ENCODE results near the gene COX17. TPM values are rescaled to one million over a fixed set of nuclear protein-coding genes. Genes with fewer than 3 reads are reported as not detected.

The COX17 gene
- polyA plus RNA-seq, 12 donors = 48.1 to 88.7 (median 68.1) TPM; not detected in 1

GRCh38 chr3:119647843-119648575 is 29.2 kb downstream of the COX17 start:
- DNase-seq = no peak

- DNase-seq = no peak
These were observed 30.0 kb downstream of the COX17 start for GRCh38 chr3:119647171-119647570.

GRCh38 chr3:119645813-119646212 is 31.4 kb downstream of the COX17 start:
- no peak for DNase-seq

GRCh38 chr3:119644481-119644880 is 32.7 kb downstream of the COX17 start:
- no peak for DNase-seq

GRCh38 chr3:119643528-119643927 is 33.7 kb downstream of the COX17 start:
- no peak for DNase-seq

GRCh38 chr3:119642746-119643473 is 34.3 kb downstream of the COX17 start:
- no peak for DNase-seq

- no peak for DNase-seq
These were observed 35.8 kb downstream of the COX17 start for GRCh38 chr3:119641416-119641815.

- no peak for DNase-seq
These were observed 37.5 kb downstream of the COX17 start for GRCh38 chr3:119639494-119640350.

- no peak for DNase-seq
These were observed 39.3 kb downstream of the COX17 start for GRCh38 chr3:119637679-119638477.

GRCh38 chr3:119636891-119637611 is 40.2 kb downstream of the COX17 start:
- DNase-seq = no peak

GRCh38 chr3:119636249-119636648 is 41.0 kb downstream of the COX17 start:
- DNase-seq = no peak

GRCh38 chr3:119635719-119636118 is 41.5 kb downstream of the COX17 start:
- no peak for DNase-seq

GRCh38 chr3:119632829-119633228 is 44.4 kb downstream of the COX17 start:
- DNase-seq = no peak

GRCh38 chr3:119632216-119632615 is 45.0 kb downstream of the COX17 start:
- no peak for DNase-seq

GRCh38 chr3:119631516-119631915 is 45.7 kb downstream of the COX17 start:
- DNase-seq = no peak

GRCh38 chr3:119630880-119631329 is 46.3 kb downstream of the COX17 start:
- DNase-seq = no peak

- no peak for DNase-seq
These were observed 46.9 kb downstream of the COX17 start for GRCh38 chr3:119630128-119630879.

- no peak for DNase-seq
These were observed 48.3 kb downstream of the COX17 start for GRCh38 chr3:119628816-119629445.

GRCh38 chr3:119628390-119628789 is 48.8 kb downstream of the COX17 start:
- DNase-seq = no peak

All from muscle of arm (tissue), 12 donors.